Measurements from ENCODE around the gene IL7R.

- no peak for TF ChIP-seq ZBTB7A (IDR thresholded peaks at IDR 0.05; ENCODE audit: low read depth)
- no peak for TF ChIP-seq TCF12 (IDR thresholded peaks at IDR 0.05; ENCODE audit: low read depth)
- TF ChIP-seq TAF1 (IDR thresholded peaks at IDR 0.05; ENCODE audit: low read depth), result no peak
- no peak for TF ChIP-seq CEBPB (IDR thresholded peaks at IDR 0.05)
- no peak for TF ChIP-seq EP300 (IDR thresholded peaks at IDR 0.05; ENCODE audit: borderline replicate concordance)
- no peak for TF ChIP-seq YY1 (IDR thresholded peaks at IDR 0.05; ENCODE audit: low read depth)
These were observed 2.4 kb upstream of the IL7R start for GRCh38 chr5:35854248-35854647.

All from Ishikawa (cell line).